Liver (tissue), 3 donors: ENCODE data around the gene STOX2.

ENCODE experiments used
- CTCF ChIP-seq: fragments of 150-350 bp; IDR thresholded peaks from 2 replicates; pipeline ENCODE4 v1.5.1; 2017; ENCODE audit warnings: improper control_type of control experiment, low read depth, low read length; ENCODE audit not compliant: missing input control
- GABPA ChIP-seq, 2 donors: IDR thresholded peaks in 1 of 2; conservative IDR thresholded peaks in 1 of 2; 2 replicates each; pipeline ENCODE4 v1.6.1; 2016; ENCODE audit warnings: antibody characterized with exemption in 2 of 2, mild to moderate bottlenecking in 1 of 2, moderate library complexity in 1 of 2
- NR2F2 ChIP-seq: IDR thresholded peaks from 2 replicates; pipeline ENCODE4 v1.6.1; 2016; ENCODE audit warnings: antibody characterized with exemption
- ZBTB33 ChIP-seq: IDR thresholded peaks from 2 replicates; pipeline ENCODE4 v1.6.1; 2016; ENCODE audit warnings: antibody characterized with exemption
- donor health status: healthy.
- donor health status: healthy.

- TF ChIP-seq CTCF (no peak), NR2F2 (no peak), ZBTB33 (no peak), GABPA (IDR thresholded peaks at IDR 0.05 in 1 of 2, conservative IDR thresholded peaks at IDR 0.05 in 1 of 2) (no peak)
Observed at GRCh38 chr4:183941964-183942363, 36.9 kb downstream of the STOX2 start.
